Measurements from ENCODE around the gene TRAF1.

Gene TRAF1

DNA sequence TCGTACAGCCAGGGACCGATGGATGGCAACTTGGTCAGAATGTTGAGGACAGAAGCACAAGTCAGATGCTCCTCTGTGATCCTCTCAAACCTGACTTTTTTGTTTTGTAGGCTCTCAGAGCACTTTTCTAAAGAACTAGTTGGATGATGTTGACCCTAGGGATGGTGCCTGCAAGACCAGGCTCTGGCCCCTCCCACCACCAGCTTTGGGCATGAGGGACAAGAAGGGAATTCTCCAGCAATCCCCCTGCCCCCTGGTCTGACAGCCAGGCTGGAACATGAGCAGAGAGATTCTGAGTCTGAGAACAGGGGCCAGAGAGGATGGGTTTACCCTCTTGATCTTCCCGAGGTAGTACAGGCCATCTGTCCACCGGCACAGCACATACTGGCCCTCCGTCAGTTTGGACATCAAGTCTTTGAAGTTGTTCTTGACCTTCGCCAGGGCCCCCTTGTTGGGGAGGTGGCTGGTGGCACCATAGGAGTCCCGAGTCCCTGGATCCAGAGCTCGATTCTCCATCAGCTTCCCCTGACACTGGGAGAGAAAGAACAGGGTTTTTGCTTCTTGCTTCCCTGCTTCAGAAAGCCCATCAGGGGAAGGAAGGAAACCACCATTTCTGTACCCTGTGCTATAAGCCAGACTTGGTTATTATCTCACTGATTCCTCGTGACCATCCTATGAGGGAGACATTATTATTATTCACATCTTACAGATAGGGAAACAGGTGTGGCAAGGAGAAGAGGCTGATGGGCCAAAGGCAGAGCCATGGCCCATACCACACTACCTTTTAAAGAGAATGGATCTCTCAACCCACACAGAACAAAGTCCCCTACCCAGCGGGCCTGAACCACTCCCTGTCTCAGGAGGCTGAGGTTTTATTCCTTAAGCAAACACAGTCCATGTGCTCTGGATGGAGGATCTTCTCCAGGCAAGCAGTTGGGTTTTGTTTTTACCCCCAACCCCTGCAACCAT lies 52.1 kb downstream of the TRAF1 start:
- TF ChIP-seq, protein P1, sequence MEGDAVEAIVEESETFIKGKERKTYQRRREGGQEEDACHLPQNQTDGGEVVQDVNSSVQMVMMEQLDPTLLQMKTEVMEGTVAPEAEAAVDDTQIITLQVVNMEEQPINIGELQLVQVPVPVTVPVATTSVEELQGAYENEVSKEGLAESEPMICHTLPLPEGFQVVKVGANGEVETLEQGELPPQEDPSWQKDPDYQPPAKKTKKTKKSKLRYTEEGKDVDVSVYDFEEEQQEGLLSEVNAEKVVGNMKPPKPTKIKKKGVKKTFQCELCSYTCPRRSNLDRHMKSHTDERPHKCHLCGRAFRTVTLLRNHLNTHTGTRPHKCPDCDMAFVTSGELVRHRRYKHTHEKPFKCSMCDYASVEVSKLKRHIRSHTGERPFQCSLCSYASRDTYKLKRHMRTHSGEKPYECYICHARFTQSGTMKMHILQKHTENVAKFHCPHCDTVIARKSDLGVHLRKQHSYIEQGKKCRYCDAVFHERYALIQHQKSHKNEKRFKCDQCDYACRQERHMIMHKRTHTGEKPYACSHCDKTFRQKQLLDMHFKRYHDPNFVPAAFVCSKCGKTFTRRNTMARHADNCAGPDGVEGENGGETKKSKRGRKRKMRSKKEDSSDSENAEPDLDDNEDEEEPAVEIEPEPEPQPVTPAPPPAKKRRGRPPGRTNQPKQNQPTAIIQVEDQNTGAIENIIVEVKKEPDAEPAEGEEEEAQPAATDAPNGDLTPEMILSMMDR (IDR thresholded peaks at IDR 0.05; ENCODE audit: extremely low read depth, missing control alignments): no peak
- no peak for DNase-seq (ENCODE audit: low spot score)

DNA sequence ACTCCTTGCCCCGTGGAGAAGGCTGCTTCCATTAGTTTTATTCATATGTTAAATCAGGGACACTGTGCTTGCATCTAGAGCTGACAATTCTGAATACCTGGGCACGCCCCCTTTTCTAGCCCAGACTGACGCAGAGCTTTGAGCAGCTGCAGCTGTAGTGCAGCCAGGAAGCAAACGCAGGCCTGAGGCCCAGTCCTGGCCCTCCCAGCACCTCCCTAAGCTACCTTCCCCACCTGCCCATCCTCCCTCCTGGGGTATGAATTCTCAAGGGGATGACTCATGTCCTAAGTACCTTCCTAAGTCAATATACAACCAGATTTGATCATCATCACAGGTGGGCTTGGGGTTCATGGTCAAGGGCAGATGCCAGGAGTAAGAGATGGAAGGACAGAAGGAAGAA lies 53.1 kb downstream of the TRAF1 start:
- TF ChIP-seq, protein P1 (IDR thresholded peaks at IDR 0.05; ENCODE audit: extremely low read depth, missing control alignments): no peak
- no peak for DNase-seq (ENCODE audit: low spot score)

DNA sequence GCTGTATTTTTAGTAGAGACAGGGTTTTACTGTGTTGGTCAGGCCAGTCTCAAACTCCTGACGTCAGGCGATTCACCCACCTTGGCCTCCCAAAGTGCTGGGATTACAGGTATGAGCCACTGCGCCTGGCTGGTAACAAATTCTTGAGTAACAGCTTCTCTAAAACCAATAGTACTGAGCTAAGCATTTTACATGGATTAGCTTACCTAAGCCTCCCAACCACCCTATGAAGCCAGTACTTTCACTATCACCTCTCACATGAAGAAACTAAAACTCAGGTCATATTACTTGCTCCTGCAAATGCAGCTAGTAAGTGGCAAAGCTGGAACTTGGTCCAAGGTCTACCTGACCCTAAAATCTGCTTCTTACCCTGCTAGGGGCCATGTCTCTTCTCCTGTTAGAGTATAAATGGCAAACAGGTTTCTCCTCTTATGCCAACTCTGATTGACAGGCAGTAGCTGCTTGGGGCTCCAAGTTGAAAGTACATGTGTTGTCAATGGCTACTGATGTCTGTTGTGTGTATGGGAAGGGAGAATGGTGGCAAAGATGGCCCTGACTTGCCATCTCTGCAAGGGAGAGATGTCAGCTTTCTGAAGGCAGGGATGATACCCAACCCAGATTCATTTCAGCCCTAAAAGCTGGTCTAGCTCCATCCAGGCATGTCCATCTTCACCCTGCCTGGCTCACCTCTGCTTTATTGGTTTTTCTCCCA lies 53.6 kb downstream of the TRAF1 start:
- TF ChIP-seq, protein P1 (IDR thresholded peaks at IDR 0.05; ENCODE audit: extremely low read depth, missing control alignments): no peak
- DNase-seq (ENCODE audit: low spot score): no peak

DNA sequence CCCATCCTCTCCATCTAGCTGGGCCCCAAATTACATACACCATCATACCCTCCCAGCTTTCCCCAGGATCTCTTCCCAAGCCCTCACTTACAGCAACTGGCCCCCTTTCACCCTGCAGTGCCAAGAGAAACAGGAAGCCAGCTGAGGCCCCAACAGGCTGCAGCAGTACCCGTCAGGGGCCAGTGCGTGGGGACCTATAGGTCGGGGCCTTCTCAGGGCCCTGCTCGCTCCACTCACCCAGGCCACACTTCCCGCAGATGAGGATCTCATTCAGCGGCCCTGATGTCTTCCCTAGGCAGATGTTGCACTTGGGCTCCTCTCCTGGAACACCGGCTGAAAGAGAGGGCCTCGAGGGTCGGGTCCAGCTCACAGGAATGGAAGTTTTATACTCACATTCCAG lies 56.4 kb downstream of the TRAF1 start:
- TF ChIP-seq, protein P1 (IDR thresholded peaks at IDR 0.05; ENCODE audit: extremely low read depth, missing control alignments): no peak

DNA sequence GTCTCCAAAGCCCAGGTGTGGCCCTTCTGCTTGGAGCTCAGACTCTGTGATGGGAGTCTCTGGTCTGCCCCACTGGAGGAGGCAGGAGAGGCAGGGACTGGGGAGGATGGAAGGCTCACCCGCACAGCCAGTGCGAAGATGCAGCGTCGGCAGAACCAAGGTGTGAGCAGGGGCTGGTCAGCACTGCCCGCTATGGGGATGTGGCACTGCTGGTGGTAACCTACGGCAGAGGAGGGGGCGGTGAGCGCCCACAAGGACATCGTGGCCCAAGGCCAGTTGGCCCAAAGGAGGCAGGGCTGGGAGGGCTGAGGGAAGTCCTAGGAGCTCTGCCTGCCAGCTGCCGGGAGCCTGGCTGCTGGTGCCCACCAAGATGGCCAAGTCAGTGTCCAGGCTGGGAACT lies 56.9 kb downstream of the TRAF1 start:
- TF ChIP-seq, protein P1 (IDR thresholded peaks at IDR 0.05; ENCODE audit: extremely low read depth, missing control alignments): no peak
- no peak for DNase-seq (ENCODE audit: low spot score)

More for the DNA sequence above, 56.4 kb downstream of the TRAF1 start:
- DNase-seq (ENCODE audit: low spot score): no peak

DNA sequence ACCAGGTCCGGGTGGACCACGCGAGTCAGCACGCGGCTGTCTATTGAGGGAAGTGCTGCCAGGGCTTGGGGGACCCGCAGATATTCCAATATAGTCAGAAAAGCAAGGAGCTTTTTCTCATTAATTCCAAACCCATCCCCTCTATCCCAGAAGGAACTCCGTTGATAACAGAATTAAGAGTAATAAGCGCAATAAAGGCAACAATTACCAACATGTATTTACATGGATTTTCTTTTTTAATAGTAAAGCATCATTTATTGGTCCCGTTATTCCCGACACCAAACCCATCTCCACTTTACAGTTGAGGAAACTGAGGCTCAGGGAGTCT lies 57.3 kb downstream of the TRAF1 start:
- TF ChIP-seq, protein P1 (IDR thresholded peaks at IDR 0.05; ENCODE audit: extremely low read depth, missing control alignments): no peak
- DNase-seq (ENCODE audit: low spot score): no peak
